Transverse colon (tissue), 3 donors: ENCODE data around the gene SLC2A13.

ENCODE experiments used
- POLR2A ChIP-seq: fragments of 450-650 bp; IDR thresholded peaks from one replicate; pipeline ENCODE4 v1.6.1; 2016; ENCODE audit warnings: antibody characterized with exemption, mild to moderate bottlenecking, moderate library complexity
- TF ChIP-seq, protein P1 (sequence below), 5 experiments: fragments of 200-600 bp in 3 of 5; fragments of 450-650 bp in 2 of 5; sonication (generic) in 3 of 5; IDR thresholded peaks; 1 replicate in 2 of 5; 2 replicates in 3 of 5; pipeline ENCODE4 v1.5.1; 2016 to 2017; ENCODE audit warnings: antibody characterized with exemption in 5 of 5, inconsistent platforms in 3 of 5, mild to moderate bottlenecking in 2 of 5, moderate library complexity in 1 of 5

DNA sequence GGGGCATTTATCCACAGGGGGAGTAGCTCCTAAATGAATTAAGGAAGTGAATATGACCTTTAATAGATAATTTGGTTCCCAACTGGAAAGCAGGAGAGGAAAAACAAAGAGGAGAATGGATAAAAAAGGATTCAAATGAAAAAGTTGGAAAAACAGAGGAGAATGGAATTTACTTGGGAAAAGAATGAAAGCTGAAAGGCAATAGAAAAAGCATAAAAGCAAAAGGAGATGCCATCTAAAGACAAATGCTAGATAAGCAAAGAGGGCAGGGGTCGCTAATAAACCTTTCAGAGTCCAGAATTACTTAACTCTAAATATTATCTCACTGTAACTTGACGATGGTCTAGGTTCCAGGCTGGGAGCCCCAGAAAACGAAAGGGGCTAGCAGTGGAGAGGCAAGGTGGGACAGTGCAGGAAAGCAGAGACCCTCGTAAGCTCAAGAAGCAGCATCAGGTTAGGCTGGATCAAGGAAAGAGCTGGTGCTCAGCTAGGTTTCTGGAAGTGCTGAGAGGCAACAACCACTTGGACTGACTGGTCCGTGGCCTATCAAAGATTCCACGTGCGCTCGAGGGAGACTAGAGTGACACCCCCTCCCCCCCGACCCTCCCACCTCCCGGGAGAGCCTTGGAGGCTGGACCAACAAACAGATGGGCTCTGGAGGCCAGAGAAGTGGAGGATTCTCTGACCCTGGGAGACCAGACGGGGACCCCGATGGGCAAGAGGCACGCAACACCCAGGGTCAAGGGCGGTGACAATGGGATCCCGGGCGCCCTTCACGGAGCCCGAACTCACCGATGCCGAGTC, 1.2 kb downstream of the SLC2A13 start:
- TF ChIP-seq, protein P1, sequence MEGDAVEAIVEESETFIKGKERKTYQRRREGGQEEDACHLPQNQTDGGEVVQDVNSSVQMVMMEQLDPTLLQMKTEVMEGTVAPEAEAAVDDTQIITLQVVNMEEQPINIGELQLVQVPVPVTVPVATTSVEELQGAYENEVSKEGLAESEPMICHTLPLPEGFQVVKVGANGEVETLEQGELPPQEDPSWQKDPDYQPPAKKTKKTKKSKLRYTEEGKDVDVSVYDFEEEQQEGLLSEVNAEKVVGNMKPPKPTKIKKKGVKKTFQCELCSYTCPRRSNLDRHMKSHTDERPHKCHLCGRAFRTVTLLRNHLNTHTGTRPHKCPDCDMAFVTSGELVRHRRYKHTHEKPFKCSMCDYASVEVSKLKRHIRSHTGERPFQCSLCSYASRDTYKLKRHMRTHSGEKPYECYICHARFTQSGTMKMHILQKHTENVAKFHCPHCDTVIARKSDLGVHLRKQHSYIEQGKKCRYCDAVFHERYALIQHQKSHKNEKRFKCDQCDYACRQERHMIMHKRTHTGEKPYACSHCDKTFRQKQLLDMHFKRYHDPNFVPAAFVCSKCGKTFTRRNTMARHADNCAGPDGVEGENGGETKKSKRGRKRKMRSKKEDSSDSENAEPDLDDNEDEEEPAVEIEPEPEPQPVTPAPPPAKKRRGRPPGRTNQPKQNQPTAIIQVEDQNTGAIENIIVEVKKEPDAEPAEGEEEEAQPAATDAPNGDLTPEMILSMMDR (IDR thresholded peaks at IDR 0.05): no peak
- TF ChIP-seq POLR2A: no peak
